Activated CD4-positive, alpha-beta T cell treated with anti-CD3 and anti-CD28 coated beads, Interleukin-2, amount 50 U/mL, for 48 hours (primary cell): ENCODE results near the gene C5orf52.
"Not testable (repeated sequence)": the region's sequence is repeated elsewhere in the genome, so short reads cannot be mapped to it uniquely, and the experiment has no call there.

ENCODE experiments used
- DNase-seq, 2 experiments: peaks; one replicate each; pipeline ENCODE4 v3.0.0-alpha.2; 2020

The C5orf52 gene

DNA sequence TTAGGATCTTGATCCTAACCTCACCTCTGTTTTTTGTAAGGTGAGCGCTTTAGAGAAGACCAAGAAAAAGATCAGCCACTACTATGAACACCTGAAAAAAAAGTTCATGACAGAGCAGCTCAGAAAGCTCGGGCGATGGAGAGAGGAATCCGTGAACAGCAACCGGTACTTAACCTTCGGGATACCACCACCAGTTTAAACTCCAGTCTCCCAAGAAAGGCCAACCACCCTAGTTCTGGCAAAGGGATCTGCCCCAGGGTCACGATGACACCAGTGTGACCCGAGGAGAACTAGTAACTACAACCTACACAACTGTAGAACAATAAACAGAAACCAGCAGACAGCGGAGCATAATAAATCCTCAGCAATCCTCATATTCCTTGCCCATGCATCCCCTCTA, 8.5 kb downstream of the C5orf52 start:
- DNase-seq, result no peak

DNA sequence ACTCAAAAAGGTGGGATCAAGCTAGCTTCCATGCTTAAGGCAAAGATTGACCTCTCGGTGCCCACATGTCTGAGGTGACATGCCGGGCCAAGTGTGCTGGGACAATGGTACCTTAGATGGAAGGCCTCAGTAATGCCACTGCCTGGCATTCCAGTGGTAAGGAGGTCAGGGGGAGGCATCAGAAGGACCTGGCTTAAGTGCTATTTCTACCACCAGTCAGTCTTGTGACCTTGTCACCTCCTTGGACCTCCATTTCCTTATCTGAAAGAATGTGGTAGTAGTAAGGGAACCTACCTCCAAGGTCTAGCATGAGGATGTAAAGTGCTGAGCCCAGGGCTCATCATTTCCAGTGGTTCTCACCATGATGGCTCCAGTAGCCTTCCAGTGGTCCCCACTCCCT, 8.9 kb downstream of the C5orf52 start:
- no peak for DNase-seq

GRCh38 chr5:157681048-157681447, 9.7 kb downstream of the C5orf52 start:
- DNase-seq, result no peak

- DNase-seq, result no peak
Observed at GRCh38 chr5:157682257-157682656, 10.9 kb downstream of the C5orf52 start.

DNA sequence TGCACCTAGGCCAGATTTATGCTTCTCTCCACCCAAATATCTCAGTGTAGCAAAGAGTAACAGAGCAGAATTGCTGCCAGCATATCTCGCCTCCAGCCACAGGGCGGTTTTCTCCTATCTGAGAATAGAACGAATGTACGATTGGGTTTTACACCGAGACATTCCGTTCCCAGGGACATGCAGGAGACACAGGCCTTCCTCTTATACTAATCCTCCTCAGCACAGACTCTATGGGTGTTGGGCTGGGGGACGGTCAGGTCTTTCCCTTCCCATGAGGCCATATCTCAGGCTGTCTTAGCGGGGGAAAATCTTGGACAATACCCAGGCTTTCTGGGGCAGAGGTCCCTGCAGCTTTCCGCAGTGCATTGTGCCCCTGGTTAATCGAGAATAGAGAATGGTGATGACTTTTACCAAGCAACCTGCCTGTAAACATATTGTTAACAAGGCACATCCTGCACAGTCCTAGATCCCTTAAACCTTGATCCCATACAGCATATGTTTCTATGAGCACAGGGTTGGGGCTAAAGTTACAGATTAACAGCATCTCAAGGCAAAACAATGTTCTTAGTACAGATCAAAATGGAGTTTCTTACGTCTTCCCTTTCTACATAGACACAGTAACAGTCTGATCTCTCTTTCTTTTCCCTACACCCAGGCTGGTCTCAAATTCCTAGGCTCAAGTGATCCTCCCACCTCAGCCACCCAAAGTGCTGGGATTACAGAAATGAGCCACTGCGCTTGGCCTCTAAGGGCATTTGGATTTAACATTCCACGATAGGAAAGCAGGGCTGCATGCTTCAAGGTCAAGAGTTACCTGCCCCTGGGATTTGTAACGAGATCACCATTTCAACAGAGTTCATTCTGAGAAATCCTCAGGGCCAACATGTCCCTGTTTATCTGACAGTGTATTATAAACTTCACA, 15.2 kb downstream of the C5orf52 start:
- DNase-seq, result not testable (repeated sequence)

DNA sequence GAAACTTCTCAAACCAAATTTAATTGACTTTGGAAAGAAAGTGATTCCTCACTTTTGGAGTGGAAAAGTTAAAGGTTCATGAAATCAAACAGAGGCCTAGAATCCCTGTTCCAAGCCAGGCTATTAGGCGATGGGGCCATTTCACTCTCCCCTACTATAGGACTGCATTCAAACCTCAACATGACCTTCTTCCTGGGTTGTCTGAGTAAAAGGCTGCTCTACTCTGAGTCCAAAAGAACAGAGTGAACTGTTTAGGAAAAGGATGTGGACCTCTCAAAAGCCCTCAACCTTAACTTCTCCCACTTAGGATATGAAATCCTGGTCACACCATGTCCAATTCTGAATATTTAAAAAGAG, 15.8 kb downstream of the C5orf52 start:
- no peak for DNase-seq

DNA sequence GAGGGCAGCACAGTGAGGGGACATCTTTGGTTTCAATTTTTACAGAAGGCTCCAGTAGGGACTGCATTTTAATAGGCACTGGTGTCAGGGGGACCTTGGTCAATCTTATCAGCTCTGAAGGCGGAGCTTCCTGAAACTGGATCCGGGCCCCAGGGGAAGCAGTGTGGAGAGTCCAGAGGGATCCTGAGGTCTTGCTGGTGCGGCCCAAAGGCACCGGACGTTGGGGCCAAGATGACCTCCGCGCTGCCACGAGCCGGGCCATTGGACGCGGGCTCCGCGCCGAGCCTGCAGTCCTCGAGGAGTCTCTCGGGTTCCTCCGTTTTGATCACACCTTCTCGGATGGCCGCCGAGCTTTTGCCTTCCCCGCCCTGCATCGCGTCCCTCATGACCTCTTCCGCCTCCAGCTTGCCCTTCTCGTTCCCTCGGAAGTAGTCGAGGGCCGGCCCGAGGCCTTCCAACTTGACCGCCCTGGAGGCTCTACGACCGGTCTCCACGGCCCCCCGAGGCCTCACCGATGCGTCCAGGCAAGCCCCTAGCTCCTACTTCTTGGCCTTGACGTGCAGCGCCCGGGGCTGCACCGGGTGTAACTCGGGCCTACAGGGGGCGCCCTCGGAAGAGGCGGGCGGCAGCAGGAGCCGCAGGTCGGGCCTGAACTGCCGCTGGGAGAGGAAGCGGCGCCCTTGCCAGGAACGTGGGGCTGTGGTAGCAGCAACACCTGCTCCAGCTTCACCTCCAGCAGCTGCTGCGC, 18.8 kb downstream of the C5orf52 start:
- DNase-seq, result peak; percentile 43 to 50

DNA sequence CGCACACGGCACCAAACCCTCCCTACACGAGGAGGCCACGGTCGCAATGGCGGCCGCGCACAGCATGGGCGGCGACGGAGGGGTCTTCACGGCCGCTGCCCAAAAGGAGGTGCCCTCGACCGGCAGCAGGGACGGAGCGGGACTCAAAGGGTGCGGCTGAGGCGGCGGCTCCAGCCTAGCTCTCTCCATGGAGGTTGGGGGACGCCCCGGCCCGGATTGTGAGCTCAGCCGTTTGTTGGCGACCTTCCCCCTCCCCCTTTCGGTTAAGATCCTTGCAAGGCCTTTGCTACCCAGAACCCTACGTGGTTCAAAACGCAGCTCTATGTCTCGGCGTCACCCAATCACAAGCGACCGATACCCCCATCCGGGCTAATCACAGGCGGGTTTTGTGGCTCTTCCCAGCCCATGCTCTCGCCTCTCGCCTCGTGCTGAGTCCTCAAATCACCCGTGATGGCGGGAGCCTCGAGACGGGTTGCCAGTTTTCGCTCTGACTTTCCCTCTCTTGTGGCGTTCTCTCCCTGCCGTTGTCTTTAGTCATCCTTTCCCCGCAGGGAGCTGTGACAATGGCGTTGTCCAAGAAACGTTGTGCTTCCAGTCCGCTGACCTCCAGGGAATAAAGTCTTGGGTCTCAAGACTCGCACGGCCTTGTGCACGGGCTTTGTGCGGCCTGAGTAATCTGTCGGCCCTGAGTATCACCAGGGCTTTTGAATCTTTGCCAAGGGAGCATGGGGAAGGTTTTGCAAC, 19.5 kb downstream of the C5orf52 start:
- DNase-seq, result no peak

DNA sequence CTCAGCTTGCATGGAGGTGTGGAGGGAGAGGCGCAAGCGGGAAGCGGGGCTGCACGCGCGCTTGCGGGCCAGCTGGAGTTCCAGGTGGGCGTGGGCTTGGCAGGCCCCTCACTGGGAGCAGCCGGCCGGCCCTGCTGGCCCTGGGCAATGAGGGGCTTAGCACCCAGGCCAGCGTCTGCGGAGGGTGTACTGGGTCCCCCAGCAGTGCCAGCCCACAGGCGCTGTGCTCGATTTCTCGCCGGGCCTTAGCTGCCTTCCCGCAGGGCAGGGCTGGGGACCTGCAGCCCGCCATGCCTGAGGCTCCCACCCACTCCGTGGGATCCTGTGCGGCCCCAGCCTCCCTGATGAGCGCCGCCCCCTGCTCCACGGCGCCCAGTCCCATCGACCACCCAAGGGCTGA, 22.5 kb downstream of the C5orf52 start:
- DNase-seq, result not testable (repeated sequence)

- DNase-seq, result not testable (repeated sequence)
Observed at GRCh38 chr5:157696154-157696553, 24.8 kb downstream of the C5orf52 start.

DNA sequence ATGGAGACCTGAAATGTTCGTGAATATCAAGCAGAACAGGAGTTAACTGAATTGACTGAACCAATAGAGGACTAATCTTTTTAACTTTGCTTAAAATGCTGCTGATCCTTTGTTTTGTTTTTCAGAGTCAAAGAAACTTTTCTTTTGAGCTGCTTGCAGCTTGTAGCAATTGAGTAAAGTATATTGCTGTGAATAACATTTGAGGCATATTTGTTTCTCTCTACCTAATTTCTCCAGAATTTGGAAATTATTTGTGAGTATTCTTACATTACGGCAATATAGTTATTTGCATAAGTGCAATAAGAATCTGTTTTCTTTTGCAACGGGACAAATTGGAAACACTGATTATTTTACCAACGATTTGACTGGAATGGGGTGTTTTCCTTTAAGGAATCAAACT, 27.3 kb downstream of the C5orf52 start:
- not testable (repeated sequence) for DNase-seq

DNA sequence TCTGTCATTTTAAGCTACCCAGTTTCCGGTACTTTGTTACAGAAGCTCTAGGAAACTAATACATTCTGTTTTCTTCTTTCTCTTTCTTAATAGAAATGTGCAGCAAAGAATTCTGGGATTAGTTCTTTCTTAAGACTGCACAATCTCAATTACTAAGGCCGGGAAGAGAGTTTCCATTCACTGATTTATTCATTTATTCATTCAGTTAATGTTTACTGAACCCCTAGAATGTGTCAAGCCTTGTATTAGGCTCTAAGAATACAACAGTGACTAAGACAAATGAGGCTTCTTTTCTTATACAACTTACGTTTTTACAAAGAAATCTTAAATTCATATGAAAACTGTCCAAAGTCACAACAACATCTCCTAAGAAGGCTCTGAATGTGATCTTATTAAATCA, 32.4 kb downstream of the C5orf52 start:
- no peak for DNase-seq

DNA sequence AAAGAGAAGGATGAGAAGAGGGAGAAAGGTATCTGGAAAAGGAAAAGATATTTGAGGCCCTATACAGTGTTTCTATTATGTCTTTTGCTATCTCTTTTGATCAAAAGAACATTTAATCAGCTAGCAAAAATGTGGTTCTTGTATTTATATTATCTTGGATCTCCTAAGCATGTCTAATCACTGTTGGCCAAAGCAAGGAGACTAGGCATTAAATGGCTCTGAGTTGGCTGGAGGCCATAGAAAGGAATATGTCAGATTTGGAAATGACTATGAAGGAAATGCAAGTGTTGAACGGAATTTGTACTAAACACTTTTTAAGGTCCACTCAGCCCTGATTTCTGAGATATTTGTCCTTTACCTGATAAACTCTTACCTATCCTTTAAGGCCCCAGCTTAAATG, 37.5 kb downstream of the C5orf52 start:
- no peak for DNase-seq

GRCh38 chr5:157709346-157709745, 38.0 kb downstream of the C5orf52 start:
- no peak for DNase-seq

GRCh38 chr5:157710431-157710830, 39.1 kb downstream of the C5orf52 start:
- DNase-seq, result no peak

DNA sequence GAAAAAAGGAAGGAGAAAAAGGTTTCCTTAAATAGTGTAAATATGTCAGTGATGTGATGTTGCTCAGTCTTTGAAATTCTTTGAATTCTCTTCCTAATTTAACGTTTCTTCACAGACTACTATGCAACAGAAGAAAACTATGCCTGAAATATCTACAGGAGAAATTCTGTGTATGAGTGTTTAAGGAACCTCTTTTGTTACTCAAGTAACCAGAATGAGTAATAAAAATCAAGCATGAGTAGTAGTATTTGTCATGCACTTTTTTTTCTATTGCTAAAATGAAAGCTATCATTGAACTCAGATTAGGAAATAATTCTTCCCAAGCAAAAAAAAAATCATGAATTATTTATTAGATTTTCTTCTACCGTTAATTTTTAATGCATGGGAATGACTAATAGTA, 39.5 kb downstream of the C5orf52 start:
- DNase-seq, result no peak

DNA sequence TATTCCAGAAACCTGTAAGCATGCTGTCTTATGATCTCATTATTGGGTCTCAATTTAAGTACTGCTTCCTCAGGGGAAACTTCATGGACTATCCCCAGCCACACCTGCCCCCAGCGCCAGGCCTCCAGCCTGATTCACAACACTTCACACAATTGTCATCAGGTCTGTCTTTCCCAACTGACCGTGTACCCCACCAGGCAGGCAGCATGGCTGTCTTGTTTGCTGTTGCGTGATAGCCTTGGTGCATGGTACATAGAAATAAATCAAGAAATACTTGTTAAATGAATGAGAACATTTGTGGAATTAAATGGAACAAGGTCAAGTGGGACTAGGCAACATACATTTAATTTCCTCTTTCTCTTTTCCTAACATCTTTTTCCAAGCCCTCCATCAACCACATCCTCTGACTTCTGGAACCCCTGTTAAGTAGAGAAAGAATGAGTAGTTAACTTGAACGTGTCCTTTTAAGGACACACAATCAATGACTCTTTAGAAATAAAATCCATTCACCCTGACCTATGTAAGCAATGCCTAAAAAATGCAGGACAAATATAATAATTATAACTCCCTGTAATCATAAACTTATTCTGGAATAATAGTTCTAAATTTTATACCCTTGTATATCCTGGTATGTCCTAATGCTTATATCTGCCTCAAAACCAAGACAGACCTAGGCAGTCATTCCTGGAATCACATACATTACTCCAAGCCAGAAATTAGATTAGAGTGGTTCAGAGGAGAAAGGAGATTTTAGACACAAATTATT, 42.7 kb downstream of the C5orf52 start:
- no peak for DNase-seq

GRCh38 chr5:157714596-157714864, 43.2 kb downstream of the C5orf52 start:
- DNase-seq, result no peak

GRCh38 chr5:157718519-157718918, 47.2 kb downstream of the C5orf52 start:
- peak in 1 of 2 experiments; percentile 10 for DNase-seq

GRCh38 chr5:157719245-157719644, 47.9 kb downstream of the C5orf52 start:
- no peak for DNase-seq

- DNase-seq, result no peak
Observed at GRCh38 chr5:157721159-157721558, 49.8 kb downstream of the C5orf52 start.

DNA sequence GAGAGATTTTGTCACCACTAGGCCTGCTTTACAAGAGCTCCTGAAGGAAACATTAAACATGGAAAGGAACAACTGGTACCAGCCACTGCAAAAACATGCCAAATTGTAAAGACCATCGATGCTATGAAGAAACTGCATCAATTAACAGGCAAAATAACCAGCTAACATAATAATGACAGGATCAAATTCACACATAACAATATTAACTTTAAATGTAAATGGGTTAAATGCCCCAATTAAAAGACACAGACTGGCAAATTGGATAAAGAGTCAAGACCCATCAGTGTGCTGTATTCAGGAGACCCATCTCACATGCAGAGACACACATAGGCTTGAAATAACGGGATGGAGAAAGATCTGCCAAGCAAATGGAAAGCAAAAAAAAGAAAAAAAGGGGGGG, 51.6 kb downstream of the C5orf52 start:
- not testable (repeated sequence) for DNase-seq

DNA sequence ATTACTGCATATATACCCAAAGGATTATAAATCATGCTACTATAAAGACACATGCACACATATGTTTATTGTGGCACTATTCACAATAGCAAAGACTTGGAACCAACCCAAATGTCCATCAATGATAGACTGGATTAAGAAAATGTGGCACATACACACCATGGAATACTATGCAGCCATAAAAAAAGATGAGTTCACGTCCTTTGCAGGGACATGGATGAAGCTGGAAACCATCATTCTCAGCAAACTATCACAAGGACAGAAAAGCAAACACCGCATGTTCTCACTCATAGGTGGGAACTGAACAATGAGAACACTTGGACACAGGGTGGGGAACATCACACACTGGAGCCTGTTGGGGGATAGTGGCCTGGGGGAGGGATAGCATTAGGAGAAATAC, 55.3 kb downstream of the C5orf52 start:
- DNase-seq, result not testable (repeated sequence)
